GM18907 (cell line): Measurements from ENCODE around the gene PLIN4.
"Not testable (repeated sequence)": the region's sequence is repeated elsewhere in the genome, so short reads cannot be mapped to it uniquely, and the experiment has no call there.

Experiments used
- ATAC-seq: cut with Tn5 transposase; IDR thresholded peaks from one replicate; pipeline ENCODE4 v1.9.1; 2021; ENCODE audit warnings: mild to moderate bottlenecking, moderate library complexity; ENCODE audit not compliant: unreplicated experiment

Gene PLIN4

GRCh38 chr19:4548238-4548584 lies 29.9 kb upstream of the PLIN4 start:
- no peak for ATAC-seq

GRCh38 chr19:4547303-4548237 lies 29.3 kb upstream of the PLIN4 start:
- ATAC-seq: no peak

GRCh38 chr19:4543842-4544647 lies 25.8 kb upstream of the PLIN4 start:
- ATAC-seq: no peak

GRCh38 chr19:4542896-4543841 lies 24.9 kb upstream of the PLIN4 start:
- no peak for ATAC-seq

- not testable (repeated sequence) for ATAC-seq
These were observed 23.5 kb upstream of the PLIN4 start for GRCh38 chr19:4541806-4542145.

GRCh38 chr19:4541114-4541805 lies 23.0 kb upstream of the PLIN4 start:
- no peak for ATAC-seq

- no peak for ATAC-seq
These were observed 21.7 kb upstream of the PLIN4 start, which contains the start of gene LRG1 for GRCh38 chr19:4539693-4540581. LRG1 (minus strand) TSS chr19:4540036; CDS start chr19:4540013, 23 bp downstream.

- ATAC-seq: no peak
These were observed 20.9 kb upstream of the PLIN4 start for GRCh38 chr19:4539169-4539692.

GRCh38 chr19:4538601-4538954 lies 20.3 kb upstream of the PLIN4 start:
- ATAC-seq: no peak

- no peak for ATAC-seq
These were observed 19.8 kb upstream of the PLIN4 start for GRCh38 chr19:4537953-4538600.

- no peak for ATAC-seq
These were observed 18.5 kb upstream of the PLIN4 start for GRCh38 chr19:4536798-4537197.

GRCh38 chr19:4534836-4535658 lies 16.8 kb upstream of the PLIN4 start, which contains the start of gene PLIN5:
PLIN5 (minus strand) TSS chr19:4535224; CDS start chr19:4534074, 1,150 bp downstream.
- no peak for ATAC-seq

- ATAC-seq: no peak
These were observed 15.6 kb upstream of the PLIN4 start for GRCh38 chr19:4533835-4534424.

GRCh38 chr19:4533334-4533733 lies 15.0 kb upstream of the PLIN4 start:
- no peak for ATAC-seq

- ATAC-seq: no peak
These were observed 13.4 kb upstream of the PLIN4 start for GRCh38 chr19:4531562-4532165.

- no peak for ATAC-seq
These were observed 11.7 kb upstream of the PLIN4 start for GRCh38 chr19:4529924-4530522.
